ENCODE measurements around the gene DNAH17. TPM values are rescaled to one million over a fixed set of nuclear protein-coding genes. Genes with fewer than 3 reads are reported as not detected.

Gene DNAH17
- total RNA-seq, 2 donors from 2014 or later: 0.13 to 0.64 TPM

DNA sequence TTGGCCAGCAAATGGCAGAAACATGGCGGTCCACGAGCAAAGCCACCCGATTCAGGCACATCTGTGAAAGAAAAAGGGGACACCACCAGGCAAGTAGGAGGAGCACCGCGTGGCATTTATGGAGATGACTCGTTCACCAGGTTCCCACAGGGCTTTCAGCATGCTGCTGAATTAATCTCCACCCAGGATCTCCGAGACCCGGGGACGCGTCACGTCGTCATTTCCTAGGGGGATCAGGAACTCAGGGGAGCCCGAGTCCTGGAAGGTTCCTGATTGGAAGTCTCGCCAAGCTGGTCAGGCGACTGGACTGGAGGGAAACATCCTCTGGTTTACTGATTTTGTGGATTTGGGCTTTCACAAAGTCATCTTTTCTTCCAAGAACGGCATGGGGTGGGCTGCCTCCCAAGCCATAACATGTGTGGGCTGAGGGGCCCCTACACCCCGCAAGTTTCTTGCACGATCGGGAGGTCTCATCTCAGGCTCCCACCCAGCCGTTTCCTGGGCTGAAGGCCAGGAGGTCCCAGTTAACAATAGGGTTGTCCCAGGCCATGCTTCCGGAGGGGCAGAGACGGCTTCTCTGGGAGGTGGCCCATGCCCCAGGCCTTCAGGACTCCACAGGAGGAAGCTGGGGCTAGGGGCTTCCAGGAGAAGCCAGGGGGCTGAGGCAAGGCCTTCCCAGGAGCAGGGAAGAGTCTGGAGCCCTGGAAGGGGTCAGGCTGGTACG is 645 bp downstream of the DNAH17 start:
- Mint-ChIP-seq H3K4me1 (peaks cover 6% of the 10 kb centered on the region), H3K27ac (no peak overlapping the region), H3K27me3 (ENCODE audit: insufficient read depth) (peaks cover 8% of the 10 kb centered on the region), H3K9me3 (peaks cover 3% of the 10 kb centered on the region), H3K4me3 (no peak overlapping the region), H3K36me3 (ENCODE audit: low read depth) (no peaks in the 10 kb centered on the region)
- no peak overlapping the region for H3K27ac ChIP-seq (ENCODE audit: low read depth, low read length)
- TF ChIP-seq, protein P1, sequence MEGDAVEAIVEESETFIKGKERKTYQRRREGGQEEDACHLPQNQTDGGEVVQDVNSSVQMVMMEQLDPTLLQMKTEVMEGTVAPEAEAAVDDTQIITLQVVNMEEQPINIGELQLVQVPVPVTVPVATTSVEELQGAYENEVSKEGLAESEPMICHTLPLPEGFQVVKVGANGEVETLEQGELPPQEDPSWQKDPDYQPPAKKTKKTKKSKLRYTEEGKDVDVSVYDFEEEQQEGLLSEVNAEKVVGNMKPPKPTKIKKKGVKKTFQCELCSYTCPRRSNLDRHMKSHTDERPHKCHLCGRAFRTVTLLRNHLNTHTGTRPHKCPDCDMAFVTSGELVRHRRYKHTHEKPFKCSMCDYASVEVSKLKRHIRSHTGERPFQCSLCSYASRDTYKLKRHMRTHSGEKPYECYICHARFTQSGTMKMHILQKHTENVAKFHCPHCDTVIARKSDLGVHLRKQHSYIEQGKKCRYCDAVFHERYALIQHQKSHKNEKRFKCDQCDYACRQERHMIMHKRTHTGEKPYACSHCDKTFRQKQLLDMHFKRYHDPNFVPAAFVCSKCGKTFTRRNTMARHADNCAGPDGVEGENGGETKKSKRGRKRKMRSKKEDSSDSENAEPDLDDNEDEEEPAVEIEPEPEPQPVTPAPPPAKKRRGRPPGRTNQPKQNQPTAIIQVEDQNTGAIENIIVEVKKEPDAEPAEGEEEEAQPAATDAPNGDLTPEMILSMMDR (conservative IDR thresholded peaks at IDR 0.05): no peak
- no peaks in the 10 kb centered on the region for H3K9me3 ChIP-seq (ENCODE audit: control insufficient read depth, low read length)
- no peak overlapping the region for H3K4me3 ChIP-seq (ENCODE audit: low read length)
- H3K27me3 ChIP-seq (ENCODE audit: control insufficient read depth, insufficient read depth, low read length, poor library complexity, severe bottlenecking): peaks cover 15% of the 10 kb centered on the region
- H3K4me1 ChIP-seq (ENCODE audit: control insufficient read depth, insufficient read depth, low read length): no peaks in the 10 kb centered on the region
- no peaks in the 10 kb centered on the region for H3K36me3 ChIP-seq (ENCODE audit: control insufficient read depth, insufficient read depth, low read length)
- no peak for DNase-seq
- WGBS, 2 experiments (ENCODE audit: insufficient coverage in 1 of 2, insufficient read length in 1 of 2): 91 to 92% methylated on average over 18 to 23 of the region's 23 CpGs
- H3K9ac ChIP-seq (ENCODE audit: extremely low read depth, low read length, poor library complexity, severe bottlenecking): no peak overlapping the region

DNA sequence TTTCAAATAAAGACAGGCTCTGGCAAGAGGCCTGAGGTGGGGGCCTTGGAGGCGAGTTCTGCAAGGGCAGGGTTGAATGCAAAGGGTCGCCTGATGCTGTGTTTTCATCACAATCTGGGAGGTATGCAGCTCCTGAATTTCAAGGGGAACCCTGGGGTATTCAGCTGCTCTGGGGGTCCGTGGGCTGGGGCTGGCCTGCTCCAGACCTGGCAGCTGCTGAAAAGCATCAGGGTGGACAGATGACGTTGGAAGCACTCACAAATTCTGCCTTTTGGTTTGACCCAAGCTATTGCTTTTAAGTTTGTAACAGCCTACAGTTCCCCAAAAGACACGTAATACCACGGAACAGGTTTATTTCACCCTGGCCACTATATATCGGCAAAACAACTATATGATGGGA is 1.3 kb downstream of the DNAH17 start:
- H3K27me3 ChIP-seq (ENCODE audit: control insufficient read depth, insufficient read depth, low read length, poor library complexity, severe bottlenecking): peaks cover 15% of the 10 kb centered on the region
- no peaks in the 10 kb centered on the region for H3K36me3 Mint-ChIP-seq (ENCODE audit: low read depth)
- H3K9ac ChIP-seq (ENCODE audit: extremely low read depth, low read length, poor library complexity, severe bottlenecking): no peak overlapping the region
- WGBS, 2 experiments (ENCODE audit: insufficient coverage in 1 of 2, insufficient read length in 1 of 2): 81 to 82% methylated on average over 6 to 7 of the region's 7 CpGs
- TF ChIP-seq, protein P1 (conservative IDR thresholded peaks at IDR 0.05): no peak
- peaks cover under 1% of the 10 kb centered on the region for H3K4me1 Mint-ChIP-seq
- no peak overlapping the region for H3K4me3 Mint-ChIP-seq
- H3K27me3 Mint-ChIP-seq (ENCODE audit: insufficient read depth): peaks cover 5% of the 10 kb centered on the region
- H3K27ac Mint-ChIP-seq: no peak overlapping the region
- no peak overlapping the region for H3K27ac ChIP-seq (ENCODE audit: low read depth, low read length)
- no peaks in the 10 kb centered on the region for H3K36me3 ChIP-seq (ENCODE audit: control insufficient read depth, insufficient read depth, low read length)
- H3K4me3 ChIP-seq (ENCODE audit: low read length): no peak overlapping the region
- no peaks in the 10 kb centered on the region for H3K4me1 ChIP-seq (ENCODE audit: control insufficient read depth, insufficient read depth, low read length)
- peaks cover 3% of the 10 kb centered on the region for H3K9me3 Mint-ChIP-seq
- no peak for DNase-seq
- no peaks in the 10 kb centered on the region for H3K9me3 ChIP-seq (ENCODE audit: control insufficient read depth, low read length)

DNA sequence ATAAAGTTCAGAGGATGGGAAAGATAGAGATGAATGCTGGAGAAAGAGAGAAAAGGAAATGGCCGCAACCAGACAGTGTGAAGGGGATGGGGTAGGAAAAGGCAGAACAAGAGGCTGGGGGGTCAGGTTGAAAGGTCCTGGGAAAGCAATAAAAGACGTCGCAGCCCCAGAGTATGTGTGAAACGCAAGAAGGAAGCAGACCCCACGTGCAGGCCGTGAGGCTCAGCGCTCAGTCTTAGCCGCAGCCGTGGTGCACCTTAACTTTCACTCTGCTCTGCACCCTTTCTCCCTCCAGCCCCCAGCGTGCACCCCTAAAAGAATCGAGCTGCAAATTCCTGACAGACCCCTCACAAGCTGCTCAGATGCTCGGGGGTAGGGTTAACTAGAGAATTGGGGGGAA is 1.9 kb downstream of the DNAH17 start:
- peaks cover 11% of the 10 kb centered on the region for H3K27me3 ChIP-seq (ENCODE audit: control insufficient read depth, insufficient read depth, low read length, poor library complexity, severe bottlenecking)
- TF ChIP-seq, protein P1 (conservative IDR thresholded peaks at IDR 0.05): no peak
- WGBS, 2 experiments (ENCODE audit: insufficient coverage in 1 of 2, insufficient read length in 1 of 2): 75 to 77% methylated on average over 4 to 12 of the region's 12 CpGs
- no peaks in the 10 kb centered on the region for H3K36me3 ChIP-seq (ENCODE audit: control insufficient read depth, insufficient read depth, low read length)
- H3K4me1 Mint-ChIP-seq: no peaks in the 10 kb centered on the region
- no peak for DNase-seq
- peaks cover 5% of the 10 kb centered on the region for H3K27me3 Mint-ChIP-seq (ENCODE audit: insufficient read depth)
- H3K9ac ChIP-seq (ENCODE audit: extremely low read depth, low read length, poor library complexity, severe bottlenecking): no peak overlapping the region
- H3K9me3 ChIP-seq (ENCODE audit: control insufficient read depth, low read length): no peaks in the 10 kb centered on the region
- H3K4me1 ChIP-seq (ENCODE audit: control insufficient read depth, insufficient read depth, low read length): no peaks in the 10 kb centered on the region
- H3K36me3 Mint-ChIP-seq (ENCODE audit: low read depth): no peaks in the 10 kb centered on the region
- no peak overlapping the region for H3K4me3 ChIP-seq (ENCODE audit: low read length)
- no peak overlapping the region for H3K4me3 Mint-ChIP-seq
- H3K27ac Mint-ChIP-seq: no peak overlapping the region
- no peak overlapping the region for H3K27ac ChIP-seq (ENCODE audit: low read depth, low read length)
- H3K9me3 Mint-ChIP-seq: peaks cover 3% of the 10 kb centered on the region

All from endodermal cell (in vitro differentiated cells).